Measurements from ENCODE around the gene NDUFA8.
A peak's percentile ranks its signal among the peaks of the same experiment; 100 is the strongest.
"Not testable (repeated sequence)": the region's sequence is repeated elsewhere in the genome, so short reads cannot be mapped to it uniquely, and the experiment has no call there.

NDUFA8 gene

DNA sequence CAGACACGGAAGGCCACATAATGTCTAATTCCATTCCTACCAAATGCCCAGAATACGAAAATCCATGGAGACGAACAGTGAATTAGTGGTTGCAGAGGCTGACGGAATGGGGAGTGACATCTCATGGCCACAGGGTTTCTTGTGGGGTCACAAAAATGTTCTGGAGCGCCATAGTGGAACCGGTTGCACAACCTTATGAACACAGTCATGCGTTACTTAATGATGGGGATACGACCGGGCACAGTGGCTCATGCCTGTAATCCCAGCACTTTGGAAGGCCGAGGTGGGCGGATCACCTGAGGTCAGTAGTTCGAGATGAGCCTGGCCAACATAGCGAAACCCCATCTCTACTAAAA, 40.4 kb downstream of the NDUFA8 start:
- no peak for DNase-seq

DNA sequence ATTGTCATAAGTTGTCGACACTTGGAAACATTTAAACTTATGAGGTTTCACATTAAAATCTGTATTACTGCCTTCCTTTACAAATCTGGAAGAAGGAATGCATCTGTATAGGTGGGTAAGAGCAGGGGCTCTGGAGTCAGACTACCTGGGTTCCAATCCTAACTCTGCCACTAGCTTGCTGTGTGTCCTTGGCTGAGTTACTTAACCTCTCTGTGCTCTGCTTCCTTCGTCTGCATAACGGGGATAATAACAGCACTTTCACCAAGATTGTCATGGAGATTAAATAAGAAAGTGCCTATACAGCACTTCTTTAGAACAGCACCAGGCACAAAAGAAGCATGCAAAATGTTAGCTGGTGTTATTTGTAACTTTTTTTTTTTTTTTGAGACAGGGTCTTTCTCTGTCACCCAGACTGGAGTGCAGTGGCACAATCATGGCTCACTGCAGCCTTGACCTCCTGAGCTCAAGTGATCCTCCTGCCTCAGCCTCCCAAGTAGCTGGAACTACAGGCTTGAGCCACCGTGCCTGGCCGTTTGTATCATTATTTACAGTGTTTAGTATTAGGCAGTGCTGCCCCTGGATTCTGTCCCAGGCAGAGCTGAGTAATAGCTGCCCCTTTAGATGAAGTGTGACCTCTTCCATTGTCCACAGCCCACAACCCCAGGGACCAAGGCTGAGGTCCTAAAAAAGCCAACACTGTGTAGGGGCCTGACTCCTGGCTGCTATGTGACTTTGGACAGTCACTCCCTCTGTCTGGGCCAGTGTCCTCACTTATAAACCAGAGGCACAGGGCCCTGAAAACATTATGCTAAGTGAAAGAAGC, 41.0 kb downstream of the NDUFA8 start:
- no peak for DNase-seq

DNA sequence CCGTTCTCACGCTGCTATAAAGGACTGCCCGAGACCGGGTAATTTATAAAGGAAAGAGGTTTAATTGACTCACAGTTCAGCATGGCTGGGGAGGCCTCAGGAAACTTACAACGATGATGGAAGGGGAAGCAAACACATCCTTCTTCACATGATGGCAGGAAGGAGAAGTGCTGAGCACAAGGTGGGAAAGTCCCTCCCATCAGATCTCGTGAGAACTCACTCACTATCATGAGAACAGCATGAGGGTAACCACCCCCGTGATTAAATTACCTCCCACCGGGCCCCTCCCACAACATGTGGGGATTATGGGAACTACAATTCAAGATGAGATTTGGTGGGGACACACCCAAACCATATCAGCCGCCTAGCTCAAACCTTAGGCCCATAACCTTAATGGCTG, 42.3 kb downstream of the NDUFA8 start:
- DNase-seq = not testable (repeated sequence)

DNA sequence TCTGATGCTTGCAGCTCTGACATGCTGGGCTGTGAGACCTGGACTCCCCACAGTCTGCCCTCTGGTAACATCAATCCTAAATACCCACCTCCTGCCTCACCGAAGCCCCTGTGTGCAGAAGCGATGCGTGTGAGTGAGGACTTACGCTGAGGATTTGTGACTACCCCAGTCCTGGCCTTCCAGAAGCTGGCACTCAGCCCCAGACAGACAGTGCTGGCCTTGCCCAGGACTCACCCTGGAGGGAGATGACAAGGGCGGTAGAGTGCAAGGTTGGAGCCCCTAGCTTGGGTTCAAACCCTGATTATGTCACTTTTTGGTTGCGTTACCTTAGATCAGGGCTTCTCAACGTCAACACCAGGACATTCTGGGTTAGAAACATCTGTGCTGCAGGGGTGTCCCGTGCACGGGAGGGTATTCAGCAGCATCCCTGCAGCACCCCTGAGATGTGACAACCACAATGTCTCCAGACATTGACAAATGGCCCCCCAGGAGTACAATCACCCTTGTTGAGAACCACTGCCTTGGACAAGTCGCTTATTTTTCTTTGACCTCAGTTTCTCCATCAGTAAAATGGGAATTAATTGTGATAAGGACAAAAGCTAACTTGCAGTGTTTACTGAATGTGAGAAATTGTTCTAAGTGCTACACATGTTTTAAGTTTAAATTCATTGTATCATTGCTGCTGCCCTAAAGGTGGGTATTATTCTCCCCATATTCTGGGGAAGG, 43.0 kb downstream of the NDUFA8 start:
- no peak for DNase-seq

DNA sequence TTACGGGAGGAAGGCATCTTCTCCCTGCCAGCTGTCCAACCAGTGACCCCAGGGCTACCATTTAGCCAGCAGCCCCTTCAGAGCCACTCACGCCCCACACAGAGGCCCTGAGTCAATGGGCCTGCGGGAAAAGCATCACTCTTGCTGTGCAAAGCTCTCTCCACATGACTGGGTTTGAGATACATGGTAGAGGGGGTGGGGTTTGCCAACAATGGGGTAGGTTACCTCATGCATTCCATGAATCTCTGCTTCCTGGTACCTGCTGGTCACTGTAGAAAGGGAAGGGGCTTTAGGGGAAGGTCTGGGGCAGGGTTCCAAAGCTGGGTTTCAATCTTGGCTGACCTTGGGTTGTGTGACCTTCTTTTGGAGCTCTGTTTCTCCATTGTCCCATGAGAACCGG, 43.5 kb downstream of the NDUFA8 start:
- DNase-seq = no peak

DNA sequence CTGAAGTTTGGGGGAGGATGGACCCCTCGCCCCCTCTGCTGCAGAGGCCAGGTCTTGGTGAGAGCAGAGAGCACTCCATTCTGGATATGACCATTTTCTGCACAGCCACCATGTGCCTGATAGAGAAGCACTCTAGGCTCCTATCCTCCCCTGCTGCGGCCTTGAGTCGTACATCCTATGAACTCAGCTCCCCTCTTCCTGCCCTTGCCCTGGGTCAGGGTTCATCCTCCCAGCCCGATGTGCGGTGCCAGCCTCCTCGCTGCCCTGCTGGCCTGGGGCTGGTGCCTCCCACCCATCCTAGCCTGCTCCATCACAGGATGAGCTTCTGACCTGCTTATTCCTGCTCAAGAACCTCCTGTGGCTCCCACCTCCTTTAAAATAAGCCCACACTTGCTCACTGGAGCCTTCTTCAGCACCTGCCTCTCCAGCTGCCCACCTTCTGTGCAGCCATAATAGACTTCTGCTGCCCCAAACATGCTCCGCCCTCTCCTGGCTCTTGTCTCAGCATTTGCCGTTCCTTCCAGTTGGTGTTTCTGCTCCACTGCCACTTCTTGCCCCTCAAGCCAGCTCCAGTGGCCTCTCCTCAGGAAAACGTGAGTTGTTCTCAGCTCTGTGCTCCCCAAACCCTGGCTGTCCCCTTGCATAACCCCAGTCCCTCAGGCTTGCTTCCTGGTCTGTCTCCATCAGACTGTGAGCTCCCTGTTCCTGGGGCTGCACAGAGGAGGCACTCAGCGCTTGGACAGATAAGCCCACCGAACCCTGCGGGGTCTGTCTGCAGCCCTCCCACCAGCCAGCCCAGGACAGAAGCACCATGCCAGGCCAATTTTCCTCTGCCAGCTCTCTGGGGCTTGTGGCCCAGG, 44.2 kb downstream of the NDUFA8 start:
- no peak for DNase-seq

DNA sequence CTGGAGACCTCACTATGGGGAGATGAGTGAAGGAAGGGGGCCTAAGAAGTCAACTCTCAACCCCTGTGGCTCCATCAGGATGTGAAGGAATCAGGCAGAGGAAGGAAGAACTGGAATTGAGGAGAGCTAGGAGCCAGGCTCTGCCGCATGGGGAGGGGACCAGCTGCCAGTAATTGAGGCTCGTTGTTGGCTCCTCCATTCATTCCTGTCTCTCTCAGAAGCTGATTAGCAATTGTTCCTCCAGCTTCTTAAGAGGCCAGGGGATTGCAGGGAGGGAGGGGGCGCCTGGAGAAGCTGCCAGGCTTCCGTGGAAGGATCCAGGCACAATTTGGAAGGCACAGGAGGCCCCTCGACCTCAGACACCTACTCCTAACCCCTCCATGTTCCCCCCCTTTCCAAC, 46.0 kb downstream of the NDUFA8 start:
- DNase-seq = no peak

DNA sequence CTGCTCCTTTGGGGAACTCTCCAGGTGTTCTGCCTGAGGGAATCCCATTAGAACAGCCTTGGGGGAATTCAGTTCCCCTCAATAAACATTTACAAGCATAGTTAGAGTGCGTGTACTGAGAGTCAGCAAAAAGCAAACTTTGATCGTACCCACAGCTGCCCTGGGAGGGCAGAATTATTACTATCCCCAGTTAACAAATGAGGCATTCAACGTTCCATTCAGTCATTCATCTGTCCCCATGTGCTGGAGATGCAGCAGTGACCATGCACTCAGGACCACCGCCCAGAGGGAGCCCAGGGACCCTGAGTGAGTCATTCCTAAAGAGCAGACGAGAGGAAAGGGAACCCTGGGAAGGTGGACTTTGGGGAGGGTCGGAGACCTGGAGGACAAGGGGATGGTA, 47.3 kb downstream of the NDUFA8 start:
- DNase-seq = no peak

- no peak for DNase-seq
Observed at GRCh38 chr9:122111413-122112085, 48.0 kb downstream of the NDUFA8 start.

DNA sequence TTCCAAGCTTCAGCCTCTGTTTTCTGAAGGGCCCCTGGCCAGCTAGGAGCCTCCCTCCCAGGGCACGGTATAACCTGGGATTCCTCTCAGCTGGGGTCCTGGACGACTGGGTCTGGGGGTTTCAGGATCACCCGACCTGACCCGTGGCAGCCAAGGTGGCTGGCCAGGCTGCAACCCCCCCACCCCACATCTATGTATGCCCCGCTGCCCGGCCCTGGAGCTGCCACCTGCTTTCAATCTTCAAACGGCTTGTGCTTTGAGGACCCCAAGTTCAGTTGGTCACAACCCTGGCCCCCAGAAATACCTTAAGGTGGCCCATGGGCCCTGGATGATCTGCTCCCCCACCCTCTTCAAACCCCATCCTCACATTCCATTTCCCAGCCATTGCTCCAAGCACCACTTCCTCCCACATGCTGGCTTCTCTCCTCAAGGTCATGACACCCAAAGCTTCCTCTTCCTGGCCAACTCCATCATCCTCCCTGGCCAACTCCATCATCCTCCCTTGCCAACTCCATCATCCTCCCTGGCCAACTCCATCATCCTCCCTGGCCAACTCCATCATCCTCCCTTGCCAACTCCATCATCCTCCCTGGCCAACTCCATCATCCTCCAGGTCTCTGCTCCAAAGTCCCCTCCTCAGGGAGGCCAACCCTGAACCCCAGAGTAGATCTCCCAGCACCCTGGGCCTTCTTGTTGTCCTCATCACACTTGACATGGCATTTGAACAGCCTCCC, 49.3 kb downstream of the NDUFA8 start:
- no peak for DNase-seq

DNA sequence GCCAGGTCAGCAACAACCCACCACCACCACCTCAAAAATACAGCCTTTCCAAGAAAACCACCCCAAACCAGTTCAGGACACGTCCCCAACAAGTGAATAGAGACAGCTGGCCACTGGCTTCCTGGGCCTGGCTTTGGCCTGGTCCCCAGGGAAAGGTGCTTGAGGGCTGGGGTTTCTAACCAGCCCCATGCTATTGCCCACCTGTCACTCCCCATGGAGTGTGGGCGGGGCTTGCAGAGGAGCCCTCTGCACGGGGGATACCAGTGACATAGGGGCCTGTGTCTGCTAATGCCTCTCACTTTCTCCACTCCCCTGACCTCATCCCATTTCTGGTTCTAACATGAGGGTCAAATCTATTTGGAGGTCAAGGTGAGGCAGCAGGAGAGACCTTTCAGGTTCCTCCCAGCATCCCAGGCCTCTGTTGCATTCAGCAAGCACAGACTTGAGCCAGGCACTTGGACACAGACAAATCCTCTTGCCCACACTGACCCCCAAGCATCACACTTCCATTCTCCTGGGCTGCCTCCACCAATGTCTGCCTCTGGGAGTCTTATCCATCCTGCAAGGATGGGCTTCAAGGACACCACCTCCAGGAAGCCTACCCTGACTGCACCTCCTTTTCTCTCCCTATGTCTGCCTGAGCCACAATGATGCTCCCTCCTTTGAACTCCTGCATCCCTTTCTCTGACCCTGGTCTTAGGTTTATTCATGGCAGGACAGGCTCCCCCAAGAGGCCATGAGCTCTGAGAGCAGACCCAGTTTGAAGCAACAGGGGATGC, 50.4 kb downstream of the NDUFA8 start:
- no peak for DNase-seq

GRCh38 chr9:122107291-122107805, 52.2 kb downstream of the NDUFA8 start:
- DNase-seq = no peak

- DNase-seq = no peak
Observed at GRCh38 chr9:122106576-122106975, 53.0 kb downstream of the NDUFA8 start.

DNA sequence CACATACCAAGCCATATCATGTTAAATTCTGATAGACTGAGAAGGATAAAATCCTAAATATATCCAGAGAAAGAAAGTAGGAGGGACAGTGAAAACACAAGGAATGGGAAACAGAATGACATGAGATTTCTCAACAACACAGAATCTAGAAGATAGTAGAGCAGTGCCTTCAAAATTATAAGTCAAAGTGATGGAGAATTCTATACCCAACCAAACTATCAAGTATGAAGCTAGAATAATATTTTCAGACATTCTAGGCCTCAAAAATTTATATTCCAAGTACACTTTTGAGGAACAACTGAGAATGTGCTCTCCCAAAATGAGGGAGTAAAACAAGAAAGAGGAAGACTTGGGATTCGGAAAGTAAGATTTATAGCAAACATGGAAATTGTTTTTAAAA, 55.6 kb downstream of the NDUFA8 start:
- no peak for DNase-seq

DNA sequence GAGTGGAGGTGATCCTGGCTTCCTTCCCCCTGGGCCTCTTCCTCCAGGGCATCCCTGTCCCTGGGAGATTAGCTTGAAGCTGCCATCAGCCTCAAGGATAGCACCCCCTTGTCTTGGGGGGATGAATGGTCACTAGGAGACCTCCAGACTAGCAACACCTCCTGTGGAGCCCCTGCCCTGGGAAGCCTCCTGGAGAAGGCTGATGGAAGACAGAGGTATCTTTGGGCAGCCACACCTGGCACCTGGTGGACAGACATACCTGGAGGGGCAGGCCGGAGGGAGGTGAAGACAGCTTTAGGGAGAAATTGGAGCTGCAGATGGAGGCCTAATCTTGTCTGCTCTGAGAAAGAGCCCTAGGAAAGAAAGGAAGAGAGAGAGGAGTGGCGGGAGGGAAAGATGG, 57.4 kb downstream of the NDUFA8 start:
- no peak for DNase-seq

DNA sequence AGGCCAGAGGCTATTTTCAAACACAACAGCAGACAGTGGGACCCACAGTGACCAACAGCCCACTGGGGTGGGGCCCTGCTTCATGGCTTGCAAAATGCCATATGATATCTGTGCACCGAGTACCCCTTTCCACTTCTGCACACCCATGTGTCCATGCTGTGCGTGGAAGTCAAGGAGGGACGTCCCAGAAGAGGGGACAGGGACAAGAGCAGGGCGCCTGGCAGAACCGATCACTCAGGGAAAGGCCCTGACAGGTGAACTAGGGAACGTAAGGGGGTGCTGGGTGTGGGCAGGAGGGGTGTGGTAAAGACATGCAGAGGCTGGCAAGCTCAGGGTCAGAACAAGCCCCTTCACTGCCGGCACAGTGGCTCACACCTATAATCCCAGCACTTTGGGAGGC, 58.8 kb downstream of the NDUFA8 start:
- DNase-seq = no peak

DNA sequence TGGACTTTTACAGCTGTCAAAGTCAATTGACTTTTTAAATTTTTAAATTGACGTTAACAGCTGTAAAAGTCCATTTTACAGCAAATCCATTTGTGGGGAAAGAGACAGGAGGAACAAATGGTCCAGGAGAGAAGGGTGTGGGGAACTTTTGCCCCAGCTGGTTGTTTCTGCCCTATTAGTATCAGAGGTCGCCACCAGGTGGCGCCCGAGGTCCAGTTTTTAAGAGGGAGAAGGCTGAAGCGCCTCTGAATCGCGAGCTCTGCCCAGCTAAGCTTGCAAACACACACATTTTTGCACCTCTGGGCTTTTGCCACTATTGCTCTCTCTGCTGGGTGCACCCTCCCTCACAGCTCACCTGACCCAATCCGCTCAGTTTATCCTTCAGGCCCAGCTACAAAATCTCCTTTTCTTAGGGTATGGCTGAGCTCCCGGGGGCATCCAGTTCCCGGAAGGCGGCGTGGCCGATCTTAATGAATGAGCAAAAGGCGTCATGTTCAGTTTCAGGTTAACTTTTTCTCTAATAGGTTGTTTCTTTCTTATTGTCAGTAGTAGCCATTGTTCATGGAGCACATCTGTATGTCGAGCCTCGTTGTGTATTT, 60.2 kb downstream of the NDUFA8 start:
- peak; percentile 87 for DNase-seq

DNA sequence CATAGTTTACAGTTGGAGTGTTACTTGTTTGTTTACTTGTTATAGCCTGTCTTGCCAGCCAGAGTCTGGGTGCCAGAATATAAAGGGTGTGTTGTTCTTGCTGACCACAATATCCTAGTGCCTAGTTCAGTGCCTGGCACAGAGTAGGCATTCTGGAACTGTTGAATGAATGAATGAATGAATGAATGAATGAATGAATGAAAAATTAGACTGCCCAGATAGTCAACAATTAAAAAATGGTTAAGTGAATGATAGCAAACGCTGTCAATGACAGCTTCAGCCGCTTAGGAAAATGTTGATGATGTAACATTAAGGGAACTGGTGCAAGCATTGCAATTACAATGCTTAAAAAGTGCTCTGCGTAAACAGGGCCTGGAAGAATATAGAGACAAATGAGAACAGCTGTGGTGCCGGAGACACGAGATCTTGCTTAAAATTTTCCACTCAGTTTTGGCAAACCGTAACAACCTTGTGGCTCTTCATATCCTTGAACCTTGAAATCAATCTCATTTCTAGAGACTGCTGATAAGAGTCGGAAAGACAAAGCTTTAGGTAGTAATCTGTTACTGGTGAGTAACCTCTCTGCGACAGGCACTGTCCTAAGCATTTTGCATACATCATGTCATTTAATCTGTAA, 61.8 kb downstream of the NDUFA8 start:
- DNase-seq = no peak

DNA sequence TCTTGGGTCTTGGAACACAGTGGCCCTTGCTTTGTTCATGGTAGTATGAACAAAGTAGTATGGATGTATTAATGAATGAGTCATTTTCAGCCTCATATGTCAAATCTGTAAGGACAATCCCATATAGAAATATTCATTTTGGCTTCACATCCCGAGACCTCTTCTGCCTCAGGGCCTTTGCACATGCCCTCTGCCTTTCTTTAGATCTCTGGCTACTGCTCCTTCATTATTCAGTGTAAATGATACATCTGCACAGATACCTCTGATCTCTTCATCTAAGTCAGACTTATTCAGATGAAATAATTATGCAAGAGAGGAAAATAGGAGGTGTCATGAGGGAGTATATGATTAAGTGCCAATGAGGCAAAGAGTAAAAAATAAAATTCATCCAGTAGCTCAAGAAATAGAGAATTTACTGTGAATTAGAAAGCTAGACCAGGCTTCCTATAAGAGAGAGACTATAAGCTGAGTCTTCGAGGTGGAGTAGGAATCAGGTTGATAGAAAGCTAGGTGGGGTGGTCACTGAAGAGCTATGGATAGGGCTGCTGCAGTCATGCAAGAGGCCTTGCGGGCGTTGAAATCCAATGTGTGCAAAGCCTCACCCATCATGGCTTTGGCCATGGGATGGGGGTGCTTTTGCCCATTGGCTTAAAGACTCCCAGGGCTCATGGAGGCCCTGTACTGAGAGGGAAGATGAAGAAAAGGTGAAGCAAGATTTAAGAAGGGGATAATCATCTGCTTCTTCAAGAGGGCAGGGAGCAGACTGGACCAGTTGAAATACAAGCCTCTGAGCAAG, 62.8 kb downstream of the NDUFA8 start:
- no peak for DNase-seq
